ENCODE data around the gene ADTRP.

Gene ADTRP

GRCh38 chr6:11778648-11779328 is at the start of gene ADTRP:
Gene ADTRP (minus strand): TSS chr6:11778803. CDS start chr6:11778759, 44 bp downstream.
- DNase-seq: no peak

GRCh38 chr6:11826779-11827178 is 48.2 kb upstream of the ADTRP start:
- DNase-seq: no peak

- no peak for DNase-seq
Observed at GRCh38 chr6:11824986-11825385, 46.4 kb upstream of the ADTRP start.

- no peak for DNase-seq
Observed at GRCh38 chr6:11822346-11822745, 43.7 kb upstream of the ADTRP start.

GRCh38 chr6:11821781-11822180 is 43.2 kb upstream of the ADTRP start:
- DNase-seq: no peak

- no peak for DNase-seq
Observed at GRCh38 chr6:11820821-11821220, 42.2 kb upstream of the ADTRP start.

- DNase-seq: no peak
Observed at GRCh38 chr6:11819486-11819885, 40.9 kb upstream of the ADTRP start.

GRCh38 chr6:11815231-11815630 is 36.6 kb upstream of the ADTRP start:
- DNase-seq: no peak

- no peak for DNase-seq
Observed at GRCh38 chr6:11814819-11815218, 36.2 kb upstream of the ADTRP start.

GRCh38 chr6:11814106-11814505 is 35.5 kb upstream of the ADTRP start:
- no peak for DNase-seq

GRCh38 chr6:11813606-11814005 is 35.0 kb upstream of the ADTRP start:
- DNase-seq: no peak

- DNase-seq: no peak
Observed at GRCh38 chr6:11812951-11813350, 34.3 kb upstream of the ADTRP start.

GRCh38 chr6:11812439-11812838 is 33.8 kb upstream of the ADTRP start:
- DNase-seq: no peak

GRCh38 chr6:11811644-11812264 is 33.2 kb upstream of the ADTRP start:
- no peak for DNase-seq

GRCh38 chr6:11810854-11811643 is 32.4 kb upstream of the ADTRP start:
- DNase-seq: no peak

GRCh38 chr6:11810039-11810541 is 31.5 kb upstream of the ADTRP start:
- no peak for DNase-seq

- no peak for DNase-seq
Observed at GRCh38 chr6:11808054-11808453, 29.5 kb upstream of the ADTRP start.

GRCh38 chr6:11806561-11807317 is 28.1 kb upstream of the ADTRP start:
- no peak for DNase-seq

GRCh38 chr6:11805259-11806053 is 26.9 kb upstream of the ADTRP start:
- DNase-seq: no peak

GRCh38 chr6:11804701-11805100 is 26.1 kb upstream of the ADTRP start:
- DNase-seq: no peak

- DNase-seq: no peak
Observed at GRCh38 chr6:11804135-11804534, 25.5 kb upstream of the ADTRP start.

GRCh38 chr6:11803591-11803971 is 25.0 kb upstream of the ADTRP start:
- DNase-seq: no peak
